ENCODE measurements around the gene ELAVL1. TPM values are rescaled to one million over a fixed set of nuclear protein-coding genes. Genes with fewer than 3 reads are reported as not detected.
"Not testable (repeated sequence)": the region's sequence is repeated elsewhere in the genome, so short reads cannot be mapped to it uniquely, and the experiment has no call there.

Gene ELAVL1
- total RNA-seq, 1 donor from 2014 or later: 16.2 TPM

DNA sequence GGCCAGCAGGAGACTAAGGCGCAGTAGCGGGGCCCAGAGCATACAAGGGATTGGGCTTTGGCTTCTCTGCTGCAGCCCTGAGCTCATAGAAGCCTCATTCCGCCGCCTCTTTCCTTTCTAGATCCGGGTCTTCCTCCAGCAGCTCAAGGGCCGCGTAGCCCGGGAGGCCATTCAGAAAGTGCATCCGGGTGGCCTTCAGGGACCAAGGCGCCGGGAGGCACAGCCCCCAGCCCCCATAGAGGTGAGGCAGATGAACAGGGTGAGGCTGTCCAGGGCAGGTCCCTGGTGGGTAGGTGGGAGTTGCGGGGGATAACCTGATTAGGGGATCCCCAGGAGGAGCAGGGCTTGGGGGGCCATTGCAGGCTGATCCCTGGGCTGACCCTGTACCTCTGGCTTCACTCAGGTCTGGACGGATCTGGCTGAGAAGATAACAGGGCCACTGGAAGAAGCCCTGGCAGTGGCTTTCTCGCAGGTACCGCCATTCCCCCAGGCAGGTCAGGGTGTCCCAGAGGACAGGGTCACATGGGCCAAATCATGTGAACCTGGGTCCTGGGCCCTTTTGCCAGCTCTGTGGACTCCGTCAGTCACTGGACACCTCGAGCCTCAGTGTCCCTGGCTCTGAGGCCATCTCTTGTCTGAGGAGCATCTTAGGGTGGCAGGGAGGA, 84.0 kb downstream of the ELAVL1 start:
- DNase-seq: no peak

DNA sequence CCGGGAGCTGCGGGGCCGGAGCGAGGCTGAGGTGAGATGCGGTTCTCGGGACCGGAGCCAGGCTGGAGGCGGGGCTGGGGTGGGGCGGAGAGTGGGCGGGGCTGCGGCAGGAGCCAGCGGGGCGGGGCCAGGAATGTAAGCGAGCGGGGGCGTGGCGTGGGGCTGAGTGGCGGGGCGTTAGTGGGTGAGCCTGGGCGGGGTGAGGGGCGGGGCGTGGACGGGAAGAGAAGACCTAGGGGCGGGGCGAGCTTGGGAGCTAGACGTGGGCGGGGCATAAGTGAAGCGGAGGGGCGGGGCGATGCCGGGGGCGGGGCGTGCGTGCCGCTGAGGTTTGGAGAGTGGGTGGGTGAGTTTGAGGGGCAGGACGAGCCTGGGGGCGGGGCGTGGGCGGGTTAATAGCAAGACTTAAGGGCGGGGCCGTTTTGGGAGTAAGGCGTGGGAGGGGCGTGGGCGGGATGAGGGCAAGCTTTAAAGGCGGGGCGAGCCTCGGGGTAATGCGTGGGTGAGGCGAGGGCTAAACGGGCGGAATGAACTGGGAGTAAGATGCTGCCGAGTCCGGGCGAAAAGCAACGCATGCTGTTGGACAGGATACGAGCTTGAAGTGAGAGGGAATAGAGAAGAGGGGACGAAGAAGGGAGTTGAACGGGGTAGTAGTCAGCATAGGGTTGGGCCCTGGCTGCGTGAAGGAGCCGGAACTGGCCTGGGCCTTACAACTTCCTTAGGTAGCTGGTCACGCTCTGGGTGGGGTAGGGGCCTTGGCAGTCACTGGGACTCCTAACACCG, 84.7 kb downstream of the ELAVL1 start:
- peak; percentile 96 for DNase-seq

DNA sequence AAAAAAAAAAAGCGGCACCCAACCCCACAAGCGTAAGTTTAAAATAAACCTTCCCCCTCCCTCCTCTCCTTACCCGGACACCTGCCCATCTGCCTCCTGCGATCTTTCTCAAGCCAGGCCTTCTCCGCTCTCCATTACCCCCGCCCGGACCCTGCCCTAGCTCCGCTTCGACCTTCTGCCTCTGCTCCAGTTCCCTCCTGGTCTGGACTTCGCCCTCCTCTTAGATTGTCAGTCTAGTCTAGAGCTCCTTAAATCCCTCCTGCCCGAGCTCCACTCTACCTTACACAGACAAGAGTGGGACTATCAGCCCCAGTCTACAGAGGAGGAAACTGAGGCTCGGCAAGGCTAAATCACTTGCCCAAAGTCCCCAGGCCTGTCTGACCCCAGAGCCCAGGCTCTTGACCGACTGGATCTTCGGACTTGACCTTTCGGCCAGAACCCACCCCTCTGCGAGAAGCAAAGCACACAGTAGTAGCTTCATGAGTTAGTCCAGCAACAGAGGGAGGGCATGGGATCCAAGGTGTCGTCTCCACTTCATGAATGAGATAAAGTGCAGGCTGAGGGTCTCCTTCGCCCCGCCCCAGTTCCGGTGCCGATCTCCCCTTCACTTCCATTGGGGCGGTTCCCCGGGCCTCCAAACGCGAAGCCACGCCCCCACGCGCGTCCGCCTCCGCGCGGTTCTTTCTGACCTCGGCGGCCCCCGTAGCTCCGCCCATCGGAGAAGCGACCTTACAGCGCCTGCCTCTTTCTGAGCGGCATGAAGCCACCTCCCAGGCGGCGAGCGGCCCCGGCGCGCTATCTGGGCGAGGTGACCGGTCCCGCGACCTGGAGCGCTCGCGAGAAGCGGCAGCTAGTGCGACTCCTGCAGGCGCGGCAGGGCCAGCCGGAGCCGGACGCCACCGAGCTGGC, 85.6 kb downstream of the ELAVL1 start, which contains the start of gene SNAPC2:
Gene SNAPC2, plus strand, starts transcription at position 729 of the 909 bp plus-strand sequence. Its CDS starts 29 bp downstream, at position 758.
- peak; percentile 89 for DNase-seq

DNA sequence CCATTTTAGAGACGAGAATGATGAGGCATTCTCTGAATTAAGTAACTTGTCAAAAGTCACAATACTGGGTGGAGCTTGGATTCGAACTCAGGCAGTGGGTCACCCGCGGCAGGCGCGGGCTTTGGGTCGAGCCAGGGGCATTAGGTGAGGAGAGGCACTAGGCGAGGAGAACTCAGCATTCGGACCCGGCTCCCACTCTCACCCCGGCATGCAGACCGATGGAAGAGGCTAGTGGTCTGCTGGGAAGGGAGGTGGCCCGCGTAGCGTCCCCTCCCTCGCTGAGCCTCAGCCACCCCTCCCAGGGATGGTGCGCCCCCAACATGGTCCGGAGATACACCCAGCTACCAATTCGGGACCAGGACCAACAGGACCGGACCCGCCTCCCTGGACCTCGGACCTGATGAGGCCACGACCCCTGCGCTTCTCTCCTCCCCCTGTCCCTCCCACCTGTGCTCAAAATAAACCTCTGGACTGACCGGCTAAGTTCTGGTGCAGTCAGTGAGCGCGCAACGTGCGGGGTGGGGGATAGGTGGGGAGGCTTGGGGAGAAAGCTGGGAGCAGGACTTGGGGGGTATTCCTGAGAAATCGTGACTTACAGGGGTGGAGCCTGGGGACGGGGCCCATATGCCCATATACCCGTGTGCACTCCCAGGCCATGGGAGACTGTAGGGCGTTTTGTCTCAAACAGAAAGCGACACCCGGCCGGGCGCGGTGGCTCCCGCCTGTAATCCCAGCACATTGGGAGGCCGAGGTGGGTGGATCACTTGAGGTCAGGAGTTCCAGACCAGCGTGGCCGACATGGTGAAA, 86.6 kb downstream of the ELAVL1 start:
- no peak for DNase-seq

DNA sequence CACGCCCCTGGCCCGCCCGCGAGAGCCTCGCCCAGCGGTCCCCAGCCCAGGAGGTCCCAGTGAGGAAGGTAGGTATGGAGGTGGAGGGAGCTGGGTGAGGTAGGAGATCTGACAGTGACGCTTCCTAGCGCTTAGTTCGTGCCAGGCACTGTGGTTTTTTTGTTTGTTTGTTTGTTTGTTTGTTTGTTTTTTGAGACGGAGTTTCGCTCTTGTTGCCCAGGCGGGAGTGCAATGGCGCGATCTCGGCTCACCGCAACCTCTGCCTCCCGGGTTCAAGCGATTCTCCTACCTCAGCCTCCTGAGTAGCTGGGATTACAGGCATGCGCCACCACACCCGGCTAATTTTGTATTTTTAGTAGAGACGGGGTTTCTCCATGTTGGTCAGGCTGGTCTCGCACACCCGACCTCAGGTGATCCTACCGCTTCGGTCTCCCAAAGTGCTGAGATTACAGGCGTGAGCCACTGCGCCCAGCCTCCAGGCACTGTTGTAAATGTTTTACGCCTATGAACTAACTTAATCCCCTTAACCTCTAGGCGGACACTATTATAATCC, 87.3 kb downstream of the ELAVL1 start:
- not testable (repeated sequence) for DNase-seq

DNA sequence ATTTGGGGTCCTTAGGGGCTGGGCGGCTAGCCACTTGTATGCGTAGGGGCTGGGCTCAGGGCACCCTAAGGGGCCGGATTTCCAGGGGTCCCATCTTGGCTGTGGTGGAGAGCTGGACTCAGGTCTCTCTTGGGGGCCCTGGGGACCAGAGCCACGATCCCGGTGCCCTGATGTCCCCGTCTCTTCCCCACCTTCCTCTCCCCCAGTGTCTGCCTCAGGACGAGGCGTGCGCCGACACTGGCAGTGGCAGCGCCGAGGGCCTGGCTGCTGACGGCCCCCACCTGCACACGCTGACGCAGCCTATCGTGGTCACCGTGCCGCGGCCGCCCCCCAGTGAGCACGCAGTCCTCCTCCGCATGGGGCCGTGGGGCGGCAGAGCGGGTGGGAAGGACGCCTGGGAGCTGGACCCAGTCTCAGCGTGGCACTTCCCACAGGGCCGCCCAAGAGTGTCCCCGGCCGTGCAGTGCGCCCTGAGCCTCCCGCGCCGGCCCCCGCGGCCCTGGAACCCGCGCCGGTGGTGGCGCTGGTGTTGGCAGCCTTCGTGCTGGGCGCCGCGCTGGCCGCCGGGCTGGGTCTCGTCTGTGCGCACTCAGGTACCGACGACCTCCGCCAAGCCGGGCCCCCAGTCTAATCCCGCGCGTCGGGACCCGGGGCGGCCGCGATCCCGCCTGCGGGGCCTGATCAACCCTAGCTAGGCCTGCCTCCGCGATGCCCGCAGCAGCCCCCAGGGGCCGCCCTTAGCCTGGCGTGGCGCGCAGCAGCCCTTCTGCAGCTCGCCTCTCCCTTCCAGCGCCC, 88.0 kb downstream of the ELAVL1 start:
- peak; percentile 36 for DNase-seq

DNA sequence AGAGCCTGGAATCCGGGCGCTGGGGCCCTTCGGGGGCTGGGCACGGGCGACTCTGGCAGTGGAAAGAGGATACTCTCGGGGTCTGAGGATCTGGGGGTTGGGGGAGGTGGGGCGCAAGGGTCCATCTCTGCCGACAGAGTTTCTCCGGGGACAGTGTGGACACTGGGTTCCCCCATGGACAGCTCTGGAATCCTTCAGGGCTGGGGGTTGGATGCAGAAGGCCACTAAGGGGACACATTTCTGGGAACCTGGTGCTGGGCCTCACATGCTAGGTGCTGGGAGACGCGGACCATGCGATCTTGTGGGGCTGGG, 88.5 kb downstream of the ELAVL1 start:
- DNase-seq: no peak

DNA sequence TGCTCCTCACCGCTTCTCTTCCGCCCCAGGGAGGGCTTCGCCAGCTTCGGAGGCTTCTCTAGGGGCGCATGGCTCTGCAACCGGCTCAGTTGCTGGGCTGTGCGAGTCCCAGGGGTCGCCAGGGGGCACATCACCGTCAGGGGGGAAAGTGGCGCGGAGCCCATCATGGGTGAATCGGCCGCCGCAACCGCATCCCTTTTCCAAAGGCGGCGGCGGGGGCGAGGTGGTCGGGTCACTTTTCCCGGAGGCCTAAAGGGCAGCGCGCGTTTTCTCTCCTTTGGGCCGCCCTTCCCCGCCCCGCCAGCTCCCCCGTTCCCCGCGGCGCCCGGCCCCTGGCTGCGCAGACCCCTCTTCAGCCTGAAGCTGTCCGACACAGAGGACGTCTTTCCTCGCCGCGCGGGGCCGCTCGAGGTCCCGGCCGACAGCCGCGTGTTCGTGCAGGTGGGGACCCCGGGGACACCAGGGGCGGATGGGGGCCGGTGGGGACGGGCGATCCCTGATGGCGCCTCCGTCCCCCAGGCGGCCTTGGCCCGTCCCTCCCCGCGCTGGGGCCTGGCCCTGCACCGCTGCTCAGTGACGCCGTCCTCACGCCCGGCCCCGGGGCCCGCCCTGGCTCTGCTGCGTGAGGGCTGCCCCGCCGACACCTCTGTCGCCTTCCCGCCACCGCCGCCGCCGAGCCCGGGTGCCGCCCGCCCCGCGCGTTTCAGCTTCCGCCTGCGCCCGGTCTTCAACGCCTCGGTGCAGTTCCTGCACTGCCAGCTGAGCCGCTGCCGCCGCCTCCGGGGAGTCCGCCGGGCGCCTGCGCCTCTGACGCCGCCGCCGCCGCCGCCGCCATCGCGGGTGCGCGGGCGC, 89.1 kb downstream of the ELAVL1 start:
- DNase-seq: no peak

DNA sequence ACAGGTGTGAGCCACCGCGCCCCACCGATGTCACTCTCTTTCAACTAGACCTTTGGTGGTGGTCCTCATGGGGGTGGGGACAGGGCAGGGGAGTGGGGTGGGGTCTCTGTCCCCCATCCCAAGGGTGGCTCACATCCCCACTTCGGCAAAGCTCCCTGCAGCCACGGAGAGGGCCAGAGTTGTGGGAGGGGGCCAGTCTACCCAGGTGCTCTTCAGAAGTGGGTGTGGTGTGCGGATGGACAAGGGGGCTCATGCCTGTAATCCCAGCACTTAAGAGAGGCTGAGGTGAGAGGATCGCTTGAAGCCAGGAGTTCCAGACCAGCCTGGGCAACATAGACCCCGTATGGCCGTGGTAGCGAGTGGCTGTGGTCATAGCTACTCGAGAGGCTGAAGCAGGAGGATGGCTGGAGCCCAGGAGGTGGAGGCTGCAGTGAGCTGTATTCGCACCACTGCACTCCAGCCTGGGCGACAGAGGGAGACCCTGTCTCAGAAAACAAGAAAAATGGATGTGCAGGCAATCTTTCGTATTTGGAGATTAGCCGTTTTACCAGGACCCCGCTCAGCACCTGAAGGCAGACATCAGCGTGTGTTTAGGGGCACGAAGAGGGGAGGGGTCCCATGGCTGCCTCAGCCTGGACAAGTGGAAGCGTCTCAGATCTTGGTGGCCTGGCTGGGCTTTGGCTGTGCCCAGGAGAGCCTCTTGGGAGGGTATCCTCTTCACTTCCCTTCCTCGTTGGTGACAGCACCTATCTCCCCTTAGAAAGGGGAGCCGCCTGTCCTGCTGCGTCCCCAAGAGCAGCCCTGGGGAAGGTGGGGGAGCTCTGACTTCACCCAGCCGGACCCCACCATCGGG, 90.0 kb downstream of the ELAVL1 start:
- DNase-seq: no peak

DNA sequence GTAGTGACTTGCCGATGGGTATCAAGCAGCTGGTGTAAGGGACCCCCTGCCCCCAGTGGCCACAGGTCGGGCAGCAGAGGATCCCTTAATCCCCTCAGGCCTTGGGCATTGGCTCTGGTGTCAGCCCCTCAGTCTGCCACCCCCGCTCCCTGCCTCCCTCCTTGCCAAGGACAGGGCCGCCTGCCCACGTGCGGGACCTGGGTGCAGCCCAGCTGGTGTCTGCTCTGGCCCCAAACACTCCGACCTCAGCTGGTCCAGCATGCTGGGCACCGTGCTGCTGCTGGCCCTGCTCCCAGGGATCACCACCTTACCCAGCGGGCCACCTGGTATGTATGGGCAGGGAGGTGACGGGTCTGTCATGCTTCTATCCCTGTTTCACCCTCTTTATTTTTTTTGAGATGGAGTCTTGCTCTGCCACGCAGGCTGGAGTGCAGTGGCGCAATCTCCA, 90.8 kb downstream of the ELAVL1 start, which contains the start of gene TGFBR3L:
Gene TGFBR3L, plus strand, starts transcription at position 233 of the 448 bp plus-strand sequence.
- no peak for DNase-seq

DNA sequence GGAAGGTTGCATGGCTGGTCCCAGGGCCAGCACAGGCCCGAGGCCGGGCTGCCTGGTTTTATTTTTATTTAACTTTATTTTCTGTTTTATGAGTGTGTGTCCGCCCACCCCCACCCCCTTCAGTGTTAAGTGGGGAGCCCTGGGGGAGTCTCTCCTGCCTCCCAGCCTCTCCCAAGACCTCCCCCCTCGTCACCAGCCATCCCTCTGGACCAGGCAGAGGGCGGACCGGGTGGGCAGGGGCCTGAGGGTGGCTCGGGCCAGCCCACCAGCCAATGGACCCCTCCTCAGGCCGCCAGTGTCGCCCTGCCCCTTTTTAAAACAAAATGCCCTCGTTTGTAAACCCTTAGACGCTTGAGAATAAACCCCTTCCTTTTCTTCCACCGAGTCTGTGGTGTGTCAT, 91.3 kb downstream of the ELAVL1 start:
- DNase-seq: no peak

DNA sequence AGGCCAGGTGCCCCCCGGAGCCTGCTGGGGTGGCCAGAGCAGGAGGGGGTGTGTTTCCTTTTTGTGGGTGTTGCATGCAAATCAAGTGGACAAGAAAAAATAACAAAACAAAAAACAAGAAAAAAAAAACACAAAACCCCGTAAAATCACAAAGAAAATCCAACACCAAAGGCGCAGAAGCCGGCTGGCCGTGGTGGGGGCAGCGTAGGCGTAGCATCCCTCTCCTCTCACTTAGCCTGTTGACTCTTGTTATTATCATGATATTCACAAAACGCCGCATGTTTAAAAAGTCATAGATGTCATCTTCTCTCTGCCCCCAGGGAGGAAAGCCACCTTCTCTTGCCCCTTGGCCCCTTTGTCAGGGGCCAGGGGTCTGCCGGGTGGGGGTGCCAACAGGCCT, 91.8 kb downstream of the ELAVL1 start:
- no peak for DNase-seq

DNA sequence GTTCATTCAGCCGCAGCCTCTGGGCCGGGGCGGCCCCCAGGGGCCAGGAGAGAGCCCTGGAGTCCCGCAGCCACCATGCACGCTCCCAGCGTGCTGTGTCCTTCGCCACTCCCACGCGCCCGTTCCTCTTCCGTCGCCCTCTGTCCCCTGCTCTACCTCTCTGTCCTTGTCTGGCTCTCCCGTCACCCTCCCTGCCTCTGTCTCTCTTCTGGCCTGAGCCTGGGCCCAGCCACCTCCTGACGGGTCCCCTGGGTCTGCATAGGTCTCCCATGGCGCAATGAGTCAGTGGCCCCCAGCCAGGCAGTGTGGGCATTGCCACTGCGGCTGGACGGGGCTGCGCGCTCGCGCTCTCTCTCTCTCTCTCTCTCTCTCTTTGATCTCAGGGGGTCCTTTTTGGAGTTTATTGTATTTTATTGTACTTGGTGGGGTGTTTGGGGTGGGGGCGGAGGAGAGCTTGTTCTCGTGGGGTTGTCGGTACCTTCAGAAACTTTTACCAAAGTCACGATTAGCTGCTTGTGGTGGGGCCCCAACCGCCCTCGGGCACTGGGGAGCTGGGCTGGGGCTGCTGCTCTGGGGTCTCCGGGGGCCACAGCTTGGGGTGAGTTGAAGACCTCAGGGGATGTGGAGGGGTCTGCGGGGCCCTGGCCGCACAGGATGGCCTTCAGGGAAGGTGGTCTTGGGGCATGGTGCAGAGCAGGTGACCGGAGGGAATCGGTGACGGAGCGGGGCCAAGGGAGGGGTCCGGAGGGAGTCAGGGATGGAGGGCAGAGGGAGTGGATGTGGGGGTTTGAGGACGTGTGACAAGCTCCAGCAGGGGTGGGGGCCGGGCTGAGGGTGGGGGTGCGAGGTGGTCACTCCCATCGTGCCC, 92.5 kb downstream of the ELAVL1 start:
- DNase-seq: no peak

DNA sequence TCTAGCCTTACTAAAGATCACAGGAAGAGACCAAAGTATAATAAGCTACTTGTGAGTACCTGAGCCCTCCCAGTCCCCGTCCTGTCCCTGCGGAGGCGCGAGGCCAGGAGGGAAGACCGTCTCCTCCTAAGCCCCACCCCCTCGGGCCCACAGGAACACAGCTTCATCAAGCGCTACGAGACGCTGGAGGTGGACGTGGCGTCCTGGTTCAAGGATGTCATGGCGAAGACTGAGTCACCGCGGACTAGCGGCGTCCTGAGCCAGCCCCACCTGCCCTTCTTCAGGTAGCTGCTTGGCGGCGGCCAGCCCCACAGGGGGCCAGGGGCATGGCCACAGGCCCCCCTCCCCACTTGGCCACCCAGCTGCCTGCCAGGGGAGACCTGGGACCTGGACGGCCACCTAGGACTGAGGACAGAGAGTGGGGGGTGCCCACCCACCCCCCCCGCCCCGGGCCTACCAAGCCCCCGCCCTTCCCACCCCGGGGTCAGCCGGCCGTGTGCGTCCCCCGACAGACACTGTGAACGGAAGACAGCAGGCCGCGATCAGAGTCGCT, 93.2 kb downstream of the ELAVL1 start:
- no peak for DNase-seq

DNA sequence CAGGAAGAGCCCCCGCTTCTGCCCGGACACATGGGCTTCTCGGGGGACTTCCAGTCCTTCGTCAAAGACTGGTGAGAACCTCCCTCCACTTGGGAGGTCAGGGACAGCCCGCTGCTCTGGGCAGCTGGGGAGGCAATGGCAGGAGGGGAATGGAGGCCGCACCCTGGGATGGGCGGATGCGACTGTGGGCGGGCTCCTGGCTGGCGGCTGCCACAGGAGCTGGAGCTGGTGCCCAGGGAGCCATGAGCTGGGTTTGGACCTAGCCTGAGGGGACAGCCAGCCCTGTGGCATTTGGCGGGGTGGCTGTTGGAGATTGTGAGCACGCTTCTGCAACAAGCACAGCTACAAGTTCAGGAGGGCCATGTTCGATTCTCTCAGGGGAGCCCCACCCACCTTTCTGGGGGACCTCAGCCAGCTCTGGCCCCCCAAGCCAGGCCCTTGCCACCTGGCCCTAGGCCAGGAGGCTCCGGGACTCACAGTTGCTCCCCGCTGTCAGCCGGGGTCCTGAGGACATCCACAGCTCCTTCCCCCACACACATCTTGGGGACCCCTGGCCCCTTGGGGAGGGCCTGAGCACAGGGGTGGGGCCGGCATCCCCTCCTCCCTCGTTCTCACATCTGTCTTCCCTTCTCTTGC, 93.8 kb downstream of the ELAVL1 start:
- DNase-seq: no peak

DNA sequence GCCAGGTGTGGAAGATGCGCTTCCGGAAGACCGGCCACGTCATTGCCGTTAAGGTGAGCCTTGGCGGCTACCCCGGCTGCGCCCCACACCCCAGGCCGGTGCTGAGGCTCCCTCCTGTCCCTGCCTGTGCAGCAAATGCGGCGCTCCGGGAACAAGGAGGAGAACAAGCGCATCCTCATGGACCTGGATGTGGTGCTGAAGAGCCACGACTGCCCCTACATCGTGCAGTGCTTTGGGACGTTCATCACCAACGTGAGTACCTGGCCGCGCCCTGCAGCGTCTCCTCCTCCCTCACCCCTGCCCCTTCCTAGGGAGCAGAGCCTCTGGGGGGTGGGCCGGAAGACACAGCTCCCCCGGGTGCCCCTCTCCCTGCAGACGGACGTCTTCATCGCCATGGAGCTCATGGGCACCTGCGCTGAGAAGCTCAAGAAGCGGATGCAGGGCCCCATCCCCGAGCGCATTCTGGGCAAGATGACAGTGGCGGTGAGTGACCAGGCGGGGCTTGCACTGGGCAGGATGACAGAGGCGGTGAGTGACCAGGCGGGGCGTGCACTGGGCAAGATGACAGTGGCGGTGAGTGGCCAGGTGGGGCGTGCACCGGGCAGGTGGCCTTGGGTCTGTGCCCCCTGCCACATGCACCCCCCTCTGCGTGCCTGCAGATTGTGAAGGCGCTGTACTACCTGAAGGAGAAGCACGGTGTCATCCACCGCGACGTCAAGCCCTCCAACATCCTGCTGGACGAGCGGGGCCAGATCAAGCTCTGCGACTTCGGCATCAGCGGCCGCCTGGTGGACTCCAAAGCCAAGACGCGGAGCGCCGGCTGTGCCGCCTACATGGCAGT, 94.9 kb downstream of the ELAVL1 start:
- DNase-seq: no peak
